C4-2B (cell line): Measurements from ENCODE around the gene COX6B2.
A peak's percentile ranks its signal among the peaks of the same experiment; 100 is the strongest.

Experiments used
- H3K27ac ChIP-seq: fragments of 450-650 bp; 2 replicates; pipeline ENCODE4 v1.5.1; 2017
- ZFX ChIP-seq: fragments of 450-650 bp; IDR thresholded peaks from 2 replicates; pipeline ENCODE4 v1.6.1; 2017
- TF ChIP-seq, protein P1 (sequence below): fragments of 450-650 bp; conservative IDR thresholded peaks from 2 replicates; pipeline ENCODE4 v1.5.1; 2017; ENCODE audit warnings: mild to moderate bottlenecking

COX6B2 gene

DNA sequence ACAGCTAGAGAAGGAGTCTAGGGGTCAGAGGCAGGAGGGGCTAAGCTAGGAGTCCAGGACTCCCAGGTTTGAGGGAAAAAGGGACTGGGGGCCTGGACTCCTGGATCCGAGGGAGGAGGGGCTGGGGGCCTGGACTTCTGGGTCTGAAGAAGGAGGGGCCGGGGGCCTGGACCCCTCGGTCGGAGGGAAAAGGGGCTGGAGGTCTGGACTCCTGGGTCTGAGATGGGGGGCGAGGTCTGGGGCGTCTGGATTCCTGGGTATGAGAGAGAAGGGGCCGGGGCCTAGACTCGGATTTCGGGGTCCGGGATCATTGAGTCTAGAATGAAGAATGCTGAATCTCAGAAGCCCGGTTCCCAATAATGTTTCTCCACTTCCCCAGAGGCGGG is 52.2 kb downstream of the COX6B2 start:
- H3K27ac ChIP-seq, result no peak overlapping the region; the same call in 1 of the 2 replicates
- TF ChIP-seq, protein P1, sequence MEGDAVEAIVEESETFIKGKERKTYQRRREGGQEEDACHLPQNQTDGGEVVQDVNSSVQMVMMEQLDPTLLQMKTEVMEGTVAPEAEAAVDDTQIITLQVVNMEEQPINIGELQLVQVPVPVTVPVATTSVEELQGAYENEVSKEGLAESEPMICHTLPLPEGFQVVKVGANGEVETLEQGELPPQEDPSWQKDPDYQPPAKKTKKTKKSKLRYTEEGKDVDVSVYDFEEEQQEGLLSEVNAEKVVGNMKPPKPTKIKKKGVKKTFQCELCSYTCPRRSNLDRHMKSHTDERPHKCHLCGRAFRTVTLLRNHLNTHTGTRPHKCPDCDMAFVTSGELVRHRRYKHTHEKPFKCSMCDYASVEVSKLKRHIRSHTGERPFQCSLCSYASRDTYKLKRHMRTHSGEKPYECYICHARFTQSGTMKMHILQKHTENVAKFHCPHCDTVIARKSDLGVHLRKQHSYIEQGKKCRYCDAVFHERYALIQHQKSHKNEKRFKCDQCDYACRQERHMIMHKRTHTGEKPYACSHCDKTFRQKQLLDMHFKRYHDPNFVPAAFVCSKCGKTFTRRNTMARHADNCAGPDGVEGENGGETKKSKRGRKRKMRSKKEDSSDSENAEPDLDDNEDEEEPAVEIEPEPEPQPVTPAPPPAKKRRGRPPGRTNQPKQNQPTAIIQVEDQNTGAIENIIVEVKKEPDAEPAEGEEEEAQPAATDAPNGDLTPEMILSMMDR, result no peak
- no peak for TF ChIP-seq ZFX

DNA sequence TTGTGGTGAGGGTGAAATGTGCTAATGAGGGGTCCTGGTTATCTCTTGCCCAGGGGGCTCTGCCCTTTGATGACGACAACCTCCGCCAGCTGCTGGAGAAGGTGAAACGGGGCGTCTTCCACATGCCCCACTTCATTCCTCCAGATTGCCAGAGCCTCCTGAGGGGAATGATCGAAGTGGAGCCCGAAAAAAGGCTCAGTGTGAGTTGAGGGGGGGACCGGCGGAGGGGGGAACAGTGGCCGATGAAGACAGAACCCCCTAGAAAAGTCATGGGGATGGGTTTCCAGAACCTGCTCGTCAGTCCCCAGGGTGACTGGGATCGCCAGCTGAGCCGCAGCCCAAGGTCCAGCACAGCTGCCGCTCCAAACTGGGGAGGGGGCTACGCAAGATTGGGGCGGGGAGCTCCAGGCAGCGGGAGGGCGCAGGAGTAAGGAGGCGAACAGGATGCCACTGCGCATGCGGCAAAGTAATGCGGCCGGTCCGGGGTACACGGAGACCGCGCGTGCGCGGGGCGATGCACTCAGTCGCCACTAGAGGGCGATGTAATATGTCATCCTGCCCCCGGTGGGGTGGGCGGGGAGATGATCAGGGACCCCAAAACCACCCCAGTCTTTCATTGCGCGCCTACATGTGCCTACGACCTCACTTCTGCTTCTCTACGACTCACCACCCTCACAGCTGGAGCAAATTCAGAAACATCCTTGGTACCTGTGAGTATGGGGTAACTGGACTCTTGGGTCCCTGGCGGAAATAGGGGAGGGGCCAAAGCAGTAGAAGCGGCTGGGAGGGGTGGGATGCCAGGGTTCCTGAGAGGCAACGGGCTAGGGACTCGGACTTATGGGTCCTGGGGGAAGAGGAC is 52.8 kb downstream of the COX6B2 start:
- peak overlapping the region; percentile 42 for H3K27ac ChIP-seq
- TF ChIP-seq, protein P1, result peak; percentile 97
- no peak for TF ChIP-seq ZFX

DNA sequence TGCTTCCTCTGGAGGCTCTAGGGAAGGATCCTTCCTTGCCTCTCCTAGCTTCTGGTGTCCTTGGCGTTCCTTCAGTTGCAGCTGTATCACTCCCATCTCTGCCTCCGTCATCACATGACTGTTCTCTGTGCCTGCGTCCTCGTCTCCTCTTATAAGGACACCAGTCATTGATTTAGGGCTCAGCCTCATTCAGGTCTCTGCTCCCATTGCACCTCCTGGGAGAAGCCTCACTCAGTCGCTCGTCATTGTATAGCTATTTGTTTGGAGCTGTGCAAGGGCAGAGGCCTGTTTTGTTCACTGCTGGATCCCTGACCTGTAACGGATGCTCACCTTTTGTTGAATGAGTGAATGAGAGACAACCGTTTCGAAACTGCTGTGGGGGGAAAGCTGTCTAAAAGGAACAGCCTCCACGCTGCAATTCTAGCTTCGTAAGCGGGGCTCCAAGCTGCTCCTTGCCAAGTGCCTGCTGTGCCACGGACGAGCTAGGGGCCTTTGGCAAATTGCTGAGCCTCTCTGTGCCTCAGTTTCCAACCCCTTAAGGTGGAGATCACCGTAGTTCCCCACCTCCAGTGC is 53.5 kb downstream of the COX6B2 start:
- TF ChIP-seq, protein P1, result no peak
- TF ChIP-seq ZFX, result no peak
- H3K27ac ChIP-seq, result peak overlapping the region; percentile 42; the same call in 1 of the 2 replicates

DNA sequence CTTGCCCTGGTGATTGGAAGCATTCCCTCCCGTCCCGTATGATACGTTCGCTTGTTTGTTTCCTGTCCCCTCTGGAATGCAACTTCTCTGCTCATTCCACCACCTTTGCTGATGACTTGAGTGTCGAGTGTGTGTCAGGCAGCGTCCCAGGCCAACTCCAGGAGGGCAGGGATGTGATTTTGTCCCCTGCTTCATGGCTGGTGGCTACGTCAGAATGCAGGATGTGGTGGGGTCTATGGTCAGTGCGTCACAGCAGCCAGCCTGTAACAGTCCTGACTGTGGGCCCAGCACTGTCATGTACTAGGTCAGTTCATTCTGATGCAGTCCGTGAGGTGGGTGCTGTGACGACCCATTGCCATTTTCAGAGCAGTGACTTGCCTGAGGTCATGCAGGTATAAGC is 54.5 kb downstream of the COX6B2 start:
- H3K27ac ChIP-seq, result no peak overlapping the region
- TF ChIP-seq ZFX, result no peak
- TF ChIP-seq, protein P1, result no peak
